Lower leg skin (tissue), 3 donors: ENCODE results near the gene FARP1.

Experiments used
- CTCF ChIP-seq, 3 donors: fragments of 450-650 bp; IDR thresholded peaks; one replicate each; pipeline ENCODE4 v1.5.1; 2016; ENCODE audit warnings: antibody characterized with exemption in 3 of 3, mild to moderate bottlenecking in 3 of 3, moderate library complexity in 2 of 3
- POLR2A ChIP-seq, 2 donors: fragments of 450-650 bp; IDR thresholded peaks; one replicate each; pipeline ENCODE4 v1.6.1; 2016 to 2017; ENCODE audit warnings: antibody characterized with exemption in 2 of 2, mild to moderate bottlenecking in 1 of 2, moderate library complexity in 1 of 2

GRCh38 chr13:98366959-98367358, 224.1 kb downstream of the FARP1 start:
- TF ChIP-seq CTCF (IDR thresholded peaks at IDR 0.05) (no peak), POLR2A (IDR thresholded peaks at IDR 0.05) (no peak)
